IMR-90 (cell line): Measurements from ENCODE around the gene MAPK8IP1. TPM values are rescaled to one million over a fixed set of nuclear protein-coding genes. Genes with fewer than 3 reads are reported as not detected.

Experiments used
- ATAC-seq: fragments of 200-7000 bp; cut with Tn5 transposase; 2 replicates; pipeline ENCODE4 v1.9.1; 2020; ENCODE audit warnings: low read depth, mild to moderate bottlenecking, moderate library complexity
- BruUV-seq: library from RNA; stranded (reverse); fragments of 400-500 nt; replicated peaks from 2 replicates; lab custom pipeline; 2021; lab: Mats Ljungman, UMichigan
- CTCF ChIA-PET: fragments of 300-600 bp; formaldehyde crosslinking; extraction: SDS; loops from one replicate; lab custom pipeline; 2021; ENCODE audit warnings: antibody characterized with exemption; lab: Yijun Ruan, JAX
- POLR2A ChIA-PET: fragments of 300-600 bp; sonication (Branson Sonifier 250); formaldehyde crosslinking; loops from one replicate; lab custom pipeline; 2022; ENCODE audit warnings: antibody characterized with exemption; ENCODE audit not compliant: unreplicated experiment; lab: Charles Lee
- DNase-seq: peaks from one replicate; pipeline ENCODE4 v3.0.0; 2013
- H2AFZ ChIP-seq: replicated peaks from 2 replicates; pipeline ENCODE3; 2013; ENCODE audit warnings: low read length, mild to moderate bottlenecking; ENCODE audit not compliant: poor library complexity
- H2AK5ac ChIP-seq: 2 replicates; pipeline ENCODE4 v1.6.1; 2013; ENCODE audit warnings: low read depth, low read length, inconsistent platforms
- H2AK9ac ChIP-seq: replicated peaks from 2 replicates; pipeline ENCODE3; 2013; ENCODE audit warnings: mild to moderate bottlenecking, low read depth, low read length, moderate library complexity; ENCODE audit not compliant: poor library complexity
- H2BK120ac ChIP-seq: 2 replicates; pipeline ENCODE4 v1.6.1; 2013; ENCODE audit warnings: low read depth, low read length, inconsistent platforms
- H2BK15ac ChIP-seq: 3 replicates; pipeline ENCODE4 v1.6.1; 2013; ENCODE audit warnings: low read depth, low read length, inconsistent platforms
- H2BK20ac ChIP-seq: 2 replicates; pipeline ENCODE4 v1.6.1; 2013; ENCODE audit warnings: low read depth, mild to moderate bottlenecking, inconsistent platforms, low read length, moderate library complexity
- H2BK5ac ChIP-seq: 2 replicates; pipeline ENCODE4 v1.6.1; 2013; ENCODE audit warnings: mild to moderate bottlenecking, low read depth, low read length, inconsistent platforms; ENCODE audit not compliant: poor library complexity, severe bottlenecking
- H3K14ac ChIP-seq: replicated peaks from 2 replicates; pipeline ENCODE4 v1.6.1; 2013; ENCODE audit warnings: low read depth, low read length, inconsistent platforms
- H3K18ac ChIP-seq: 2 replicates; pipeline ENCODE4 v1.6.1; 2013; ENCODE audit warnings: low read depth, low read length, control low read depth
- H3K23ac ChIP-seq: 2 replicates; pipeline ENCODE4 v1.6.1; 2013; ENCODE audit warnings: low read depth, low read length, inconsistent platforms
- H3K27ac ChIP-seq: 2 replicates; pipeline ENCODE4 v1.5.1; 2013; ENCODE audit warnings: mild to moderate bottlenecking, control low read depth, low read length; ENCODE audit not compliant: insufficient read depth
- H3K27me3 ChIP-seq: 2 replicates; pipeline ENCODE4 v1.6.1; 2013; ENCODE audit warnings: low read length; ENCODE audit not compliant: control insufficient read depth, insufficient read depth
- H3K36me3 ChIP-seq: 2 replicates; pipeline ENCODE4 v1.6.1; 2013; ENCODE audit warnings: low read length, mixed read lengths; ENCODE audit not compliant: control insufficient read depth, insufficient read depth
- H3K4ac ChIP-seq: 2 replicates; pipeline ENCODE4 v1.6.1; 2013; ENCODE audit warnings: low read depth, low read length, inconsistent platforms
- H3K4me1 ChIP-seq: 2 replicates; pipeline ENCODE4 v1.6.1; 2013; ENCODE audit warnings: low read length, mixed read lengths; ENCODE audit not compliant: control insufficient read depth, insufficient read depth
- H3K4me2 ChIP-seq: 2 replicates; pipeline ENCODE4 v1.6.1; 2013; ENCODE audit warnings: low read depth, mild to moderate bottlenecking, control low read depth, low read length, moderate library complexity
- H3K4me3 ChIP-seq: 2 replicates; pipeline ENCODE4 v1.5.1; 2013; ENCODE audit warnings: low read depth, mild to moderate bottlenecking, control low read depth, low read length, moderate library complexity; ENCODE audit not compliant: insufficient read depth
- H3K56ac ChIP-seq: 2 replicates; pipeline ENCODE4 v1.6.1; 2013; ENCODE audit warnings: low read length, inconsistent platforms; ENCODE audit not compliant: insufficient read depth; ENCODE audit errors: extremely low read depth
- H3K79me1 ChIP-seq, 2 experiments: 2 replicates each; pipeline ENCODE4 v1.6.1; 2013; ENCODE audit warnings: low read length in 2 of 2, inconsistent platforms in 1 of 2, low read depth in 1 of 2
- H3K9ac ChIP-seq: 2 replicates; pipeline ENCODE4 v1.6.1; 2013; ENCODE audit warnings: low read depth, low read length, control low read depth
- H3K9me1 ChIP-seq: 2 replicates; pipeline ENCODE4 v1.6.1; 2013; ENCODE audit warnings: low read length, inconsistent platforms; ENCODE audit not compliant: insufficient read depth
- H3K9me3 ChIP-seq: 2 replicates; pipeline ENCODE4 v1.6.1; 2013; ENCODE audit warnings: low read length; ENCODE audit not compliant: control insufficient read depth, insufficient read depth
- H4K20me1 ChIP-seq: 2 replicates; pipeline ENCODE4 v1.6.1; 2013; ENCODE audit warnings: low read length, inconsistent platforms; ENCODE audit not compliant: insufficient read depth
- H4K5ac ChIP-seq: 2 replicates; pipeline ENCODE4 v1.6.1; 2013; ENCODE audit warnings: mild to moderate bottlenecking, low read depth, low read length, control low read depth
- H4K8ac ChIP-seq, 2 experiments: 2 replicates each; pipeline ENCODE4 v1.6.1; 2013; ENCODE audit warnings: low read depth in 2 of 2, low read length in 2 of 2, control low read depth in 1 of 2, inconsistent platforms in 1 of 2
- H4K91ac ChIP-seq: 2 replicates; pipeline ENCODE4 v1.6.1; 2013; ENCODE audit warnings: low read depth, low read length, inconsistent platforms; ENCODE audit not compliant: insufficient read depth
- CEBPB ChIP-seq: IDR thresholded peaks from 2 replicates; pipeline ENCODE4 v1.6.1; 2012; ENCODE audit warnings: low read depth, low read length, improper control_type of control experiment
- CHD1 ChIP-seq: IDR thresholded peaks from 2 replicates; pipeline ENCODE4 v1.6.1; 2012; ENCODE audit warnings: low read depth, low read length, improper control_type of control experiment
- MAFK ChIP-seq: IDR thresholded peaks from 2 replicates; pipeline ENCODE4 v1.6.1; 2012; ENCODE audit warnings: low read depth, low read length, improper control_type of control experiment
- MAZ ChIP-seq: IDR thresholded peaks from 2 replicates; pipeline ENCODE4 v1.6.1; 2012; ENCODE audit warnings: low read depth, mild to moderate bottlenecking, low read length, improper control_type of control experiment, moderate library complexity, borderline replicate concordance
- NFE2L2 ChIP-seq: fragments of 150-350 bp; IDR thresholded peaks from 2 replicates; pipeline ENCODE4 v1.6.1; 2016; ENCODE audit warnings: low read depth, mild to moderate bottlenecking, low read length
- RFX5 ChIP-seq: IDR thresholded peaks from 2 replicates; pipeline ENCODE4 v1.8.0; 2012; ENCODE audit warnings: low read depth, mild to moderate bottlenecking, low read length, moderate library complexity
- WGBS, 2 experiments: methylation state at CpG; one replicate each; pipeline versions ENCODE4 v1.1.5 to v1.1.7; 2013; ENCODE audit warnings: missing lambda C conversion rate in 2 of 2; ENCODE audit not compliant: insufficient read length in 1 of 2; ENCODE audit errors: extremely low coverage in 2 of 2; 5-methylcytosine and 5-hydroxymethylcytosine counted together
- dilution Hi-C: fragments of 300-500 bp; cut with HindIII; formaldehyde crosslinking; loops from one replicate; pipeline ENCODE4 v1.14.3; 2018; ENCODE audit warnings: low sequenced_read_pairs; ENCODE audit not compliant: unreplicated experiment
- in situ Hi-C: fragments of 300-500 bp; cut with MboI; formaldehyde crosslinking; loops from 3 replicates; pipeline ENCODE4 v1.14.3; 2019; ENCODE audit warnings: low sequenced_read_pairs, inconsistent platforms, mixed read lengths
- intact Hi-C: fragments of 100-400 bp; cut with micrococcal nuclease; formaldehyde crosslinking; loops from 2 replicates; pipeline ENCODE4 v1.10.0; 2022
- polyA plus RNA-seq, 3 experiments: library from polyadenylated mRNA; depleted of rRNA; stranded (reverse); fragments of >200 nt; gene quantifications; 2 replicates each; pipeline ENCODE4 v1.2.3, GENCODE V29; 2012; ENCODE audit warnings: low replicate concordance in 1 of 3
- total RNA-seq: library from RNA; depleted of rRNA; stranded (reverse); fragments of >200 nt; gene quantifications from 2 replicates; pipeline ENCODE4 v1.2.3, GENCODE V29; 2012
- TF ChIP-seq, protein P1 (sequence below): fragments of 150-350 bp; IDR thresholded peaks from 2 replicates; pipeline ENCODE4 v1.6.1; 2017; ENCODE audit warnings: mild to moderate bottlenecking, antibody characterized with exemption, low read length, low read depth
- TF ChIP-seq, protein P2 (sequence below): conservative IDR thresholded peaks from 2 replicates; pipeline ENCODE4 v1.5.1; 2012; ENCODE audit warnings: mild to moderate bottlenecking, low read depth, low read length, improper control_type of control experiment
- TF ChIP-seq, protein P3 (sequence below): fragments of 150-350 bp; IDR thresholded peaks from 2 replicates; pipeline ENCODE4 v1.6.1; 2016; ENCODE audit warnings: low read depth, mild to moderate bottlenecking, low read length, moderate library complexity, borderline replicate concordance

MAPK8IP1 gene
- total and polyA plus RNA-seq, 2 of the 4 experiments (the other 2 are of a cell fraction) = 6.5 to 9.6 TPM

GRCh38 chr11:45881708-45882368 lies 3.6 kb upstream of the MAPK8IP1 start:
- CTCF ChIA-PET = no interaction called here
- no peak overlapping the region for H3K18ac ChIP-seq
- H2BK5ac ChIP-seq = no peak overlapping the region
- peaks cover 11% of the 10 kb centered on the region; the same call in 1 of the 2 replicates for H3K27me3 ChIP-seq
- peaks cover 2% of the 10 kb centered on the region; the same call in 1 of the 2 replicates for H3K4me1 ChIP-seq
- no peak overlapping the region for H4K5ac ChIP-seq
- peaks cover 24% of the 10 kb centered on the region for H4K20me1 ChIP-seq
- no peak overlapping the region for H2BK120ac ChIP-seq
- H3K4me3 ChIP-seq = no peak overlapping the region
- H3K36me3 ChIP-seq = peaks cover 31% of the 10 kb centered on the region
- no peak overlapping the region for H2AK9ac ChIP-seq
- no peak overlapping the region for H3K56ac ChIP-seq
- no peak overlapping the region for H3K23ac ChIP-seq
- H3K4ac ChIP-seq = no peak overlapping the region
- H3K9ac ChIP-seq = no peak overlapping the region
- no peak overlapping the region for H3K4me2 ChIP-seq
- H2AFZ ChIP-seq = peak overlapping the region; percentile 53
- in situ Hi-C loops = no loop called here
- no peak overlapping the region for H2BK20ac ChIP-seq
- peaks cover 0 to 3% of the 10 kb centered on the region in 2 experiments; a peak in 1 of 4 replicates for H3K79me1 ChIP-seq
- ATAC-seq (no peak), DNase-seq (no peak)
- no peaks in the 10 kb centered on the region for H3K9me3 ChIP-seq
- TF ChIP-seq, protein P1, sequence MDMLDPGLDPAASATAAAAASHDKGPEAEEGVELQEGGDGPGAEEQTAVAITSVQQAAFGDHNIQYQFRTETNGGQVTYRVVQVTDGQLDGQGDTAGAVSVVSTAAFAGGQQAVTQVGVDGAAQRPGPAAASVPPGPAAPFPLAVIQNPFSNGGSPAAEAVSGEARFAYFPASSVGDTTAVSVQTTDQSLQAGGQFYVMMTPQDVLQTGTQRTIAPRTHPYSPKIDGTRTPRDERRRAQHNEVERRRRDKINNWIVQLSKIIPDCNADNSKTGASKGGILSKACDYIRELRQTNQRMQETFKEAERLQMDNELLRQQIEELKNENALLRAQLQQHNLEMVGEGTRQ = no peak
- TF ChIP-seq, protein P2, sequence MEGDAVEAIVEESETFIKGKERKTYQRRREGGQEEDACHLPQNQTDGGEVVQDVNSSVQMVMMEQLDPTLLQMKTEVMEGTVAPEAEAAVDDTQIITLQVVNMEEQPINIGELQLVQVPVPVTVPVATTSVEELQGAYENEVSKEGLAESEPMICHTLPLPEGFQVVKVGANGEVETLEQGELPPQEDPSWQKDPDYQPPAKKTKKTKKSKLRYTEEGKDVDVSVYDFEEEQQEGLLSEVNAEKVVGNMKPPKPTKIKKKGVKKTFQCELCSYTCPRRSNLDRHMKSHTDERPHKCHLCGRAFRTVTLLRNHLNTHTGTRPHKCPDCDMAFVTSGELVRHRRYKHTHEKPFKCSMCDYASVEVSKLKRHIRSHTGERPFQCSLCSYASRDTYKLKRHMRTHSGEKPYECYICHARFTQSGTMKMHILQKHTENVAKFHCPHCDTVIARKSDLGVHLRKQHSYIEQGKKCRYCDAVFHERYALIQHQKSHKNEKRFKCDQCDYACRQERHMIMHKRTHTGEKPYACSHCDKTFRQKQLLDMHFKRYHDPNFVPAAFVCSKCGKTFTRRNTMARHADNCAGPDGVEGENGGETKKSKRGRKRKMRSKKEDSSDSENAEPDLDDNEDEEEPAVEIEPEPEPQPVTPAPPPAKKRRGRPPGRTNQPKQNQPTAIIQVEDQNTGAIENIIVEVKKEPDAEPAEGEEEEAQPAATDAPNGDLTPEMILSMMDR = no peak
- TF ChIP-seq MAFK (no peak), NFE2L2 (no peak), MAZ (no peak), CEBPB (no peak), CHD1 (no peak), RFX5 (no peak)
- TF ChIP-seq, protein P3, sequence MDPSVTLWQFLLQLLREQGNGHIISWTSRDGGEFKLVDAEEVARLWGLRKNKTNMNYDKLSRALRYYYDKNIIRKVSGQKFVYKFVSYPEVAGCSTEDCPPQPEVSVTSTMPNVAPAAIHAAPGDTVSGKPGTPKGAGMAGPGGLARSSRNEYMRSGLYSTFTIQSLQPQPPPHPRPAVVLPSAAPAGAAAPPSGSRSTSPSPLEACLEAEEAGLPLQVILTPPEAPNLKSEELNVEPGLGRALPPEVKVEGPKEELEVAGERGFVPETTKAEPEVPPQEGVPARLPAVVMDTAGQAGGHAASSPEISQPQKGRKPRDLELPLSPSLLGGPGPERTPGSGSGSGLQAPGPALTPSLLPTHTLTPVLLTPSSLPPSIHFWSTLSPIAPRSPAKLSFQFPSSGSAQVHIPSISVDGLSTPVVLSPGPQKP = no peak
- H3K27ac ChIP-seq = no peak overlapping the region
- WGBS, 2 experiments = 80% methylated on average over 1 of the region's 6 CpGs; no CpG with 5 or more reads in 1 of the 2 experiments
- H3K9me1 ChIP-seq = peaks cover 9% of the 10 kb centered on the region
- no peak overlapping the region for H4K91ac ChIP-seq
- H4K8ac ChIP-seq = no peak overlapping the region
- no peak overlapping the region for H3K14ac ChIP-seq
- BruUV-seq = no TSS peak
- no peak overlapping the region for H2BK15ac ChIP-seq
- intact Hi-C loops = no loop called here
- dilution Hi-C loops = no loop called here
- POLR2A ChIA-PET = no interaction called here
- no peak overlapping the region for H2AK5ac ChIP-seq
